ENCODE data around the gene TTC39B.
A peak's percentile ranks its signal among the peaks of the same experiment; 100 is the strongest.

Gene TTC39B

GRCh38 chr9:15268317-15268716, 38.7 kb downstream of the TTC39B start:
- H3K36me3 Mint-ChIP-seq = no peaks in the 10 kb centered on the region
- no peak overlapping the region for H3K4me3 Mint-ChIP-seq
- H3K27me3 Mint-ChIP-seq = no peaks in the 10 kb centered on the region
- no peaks in the 10 kb centered on the region for H3K9me3 Mint-ChIP-seq
- no peak overlapping the region for H3K27ac Mint-ChIP-seq
- peaks cover 5% of the 10 kb centered on the region for H3K4me1 Mint-ChIP-seq
- DNase-seq (ENCODE audit: low spot score in 2 of 2) = no peak
- ATAC-seq (ENCODE audit: low read depth) = no peak

GRCh38 chr9:15264918-15265317, 42.1 kb downstream of the TTC39B start:
- H3K4me1 Mint-ChIP-seq = peaks cover 5% of the 10 kb centered on the region
- ATAC-seq (ENCODE audit: low read depth) (no peak), DNase-seq (ENCODE audit: low spot score in 2 of 2) (no peak)
- no peaks in the 10 kb centered on the region for H3K9me3 Mint-ChIP-seq
- no peak overlapping the region for H3K4me3 Mint-ChIP-seq
- H3K27me3 Mint-ChIP-seq = no peaks in the 10 kb centered on the region
- H3K36me3 Mint-ChIP-seq = no peaks in the 10 kb centered on the region
- H3K27ac Mint-ChIP-seq = no peak overlapping the region

- Mint-ChIP-seq H3K27me3 (no peaks in the 10 kb centered on the region), H3K4me1 (no peaks in the 10 kb centered on the region), H3K4me3 (no peak overlapping the region), H3K27ac (no peak overlapping the region), H3K36me3 (no peaks in the 10 kb centered on the region), H3K9me3 (no peaks in the 10 kb centered on the region)
- ATAC-seq (ENCODE audit: low read depth) (no peak), DNase-seq (ENCODE audit: low spot score in 2 of 2) (no peak)
Observed at GRCh38 chr9:15262581-15262980, 44.4 kb downstream of the TTC39B start.

- no peak for DNase-seq (ENCODE audit: low spot score in 2 of 2)
- ATAC-seq (ENCODE audit: low read depth) = no peak
- H3K27me3 Mint-ChIP-seq = peaks cover 1% of the 10 kb centered on the region
- H3K4me3 Mint-ChIP-seq = no peak overlapping the region
- H3K4me1 Mint-ChIP-seq = no peaks in the 10 kb centered on the region
- no peak overlapping the region for H3K27ac Mint-ChIP-seq
- no peaks in the 10 kb centered on the region for H3K36me3 Mint-ChIP-seq
- H3K9me3 Mint-ChIP-seq = no peaks in the 10 kb centered on the region
Observed at GRCh38 chr9:15256426-15256825, 50.6 kb downstream of the TTC39B start.

GRCh38 chr9:15253786-15254185, 53.2 kb downstream of the TTC39B start:
- no peak overlapping the region for H3K4me3 Mint-ChIP-seq
- no peak overlapping the region for H3K27ac Mint-ChIP-seq
- no peaks in the 10 kb centered on the region for H3K4me1 Mint-ChIP-seq
- DNase-seq (ENCODE audit: low spot score in 2 of 2) (no peak), ATAC-seq (ENCODE audit: low read depth) (no peak)
- H3K36me3 Mint-ChIP-seq = no peaks in the 10 kb centered on the region
- peaks cover 1% of the 10 kb centered on the region for H3K27me3 Mint-ChIP-seq
- no peaks in the 10 kb centered on the region for H3K9me3 Mint-ChIP-seq

GRCh38 chr9:15253197-15253596, 53.8 kb downstream of the TTC39B start:
- Mint-ChIP-seq H3K4me1 (no peaks in the 10 kb centered on the region), H3K36me3 (no peaks in the 10 kb centered on the region), H3K27me3 (peaks cover 1% of the 10 kb centered on the region), H3K4me3 (no peak overlapping the region), H3K9me3 (no peaks in the 10 kb centered on the region), H3K27ac (no peak overlapping the region)
- no peak for ATAC-seq (ENCODE audit: low read depth)
- DNase-seq (ENCODE audit: low spot score in 2 of 2) = no peak

GRCh38 chr9:15249981-15250380, 57.0 kb downstream of the TTC39B start:
- Mint-ChIP-seq H3K4me3 (no peak overlapping the region), H3K27me3 (no peaks in the 10 kb centered on the region), H3K9me3 (no peaks in the 10 kb centered on the region), H3K4me1 (no peaks in the 10 kb centered on the region), H3K27ac (no peak overlapping the region), H3K36me3 (no peaks in the 10 kb centered on the region)
- DNase-seq (ENCODE audit: low spot score in 2 of 2) = no peak
- no peak for ATAC-seq (ENCODE audit: low read depth)

- Mint-ChIP-seq H3K4me3 (no peak overlapping the region), H3K27ac (no peak overlapping the region), H3K4me1 (peaks cover 1% of the 10 kb centered on the region), H3K9me3 (no peaks in the 10 kb centered on the region), H3K36me3 (no peaks in the 10 kb centered on the region), H3K27me3 (no peaks in the 10 kb centered on the region)
- no peak for DNase-seq (ENCODE audit: low spot score in 2 of 2)
- ATAC-seq (ENCODE audit: low read depth) = no peak
Observed at GRCh38 chr9:15249042-15249818, 57.8 kb downstream of the TTC39B start.

GRCh38 chr9:15248621-15249020, 58.4 kb downstream of the TTC39B start:
- Mint-ChIP-seq H3K9me3 (no peaks in the 10 kb centered on the region), H3K4me1 (peaks cover 3% of the 10 kb centered on the region), H3K27me3 (no peaks in the 10 kb centered on the region), H3K4me3 (no peak overlapping the region), H3K27ac (no peak overlapping the region), H3K36me3 (no peaks in the 10 kb centered on the region)
- ATAC-seq (ENCODE audit: low read depth) = no peak
- DNase-seq (ENCODE audit: low spot score in 2 of 2) = no peak

GRCh38 chr9:15248081-15248480, 58.9 kb downstream of the TTC39B start:
- Mint-ChIP-seq H3K4me1 (peaks cover 3% of the 10 kb centered on the region), H3K27ac (no peak overlapping the region), H3K36me3 (no peaks in the 10 kb centered on the region), H3K4me3 (no peak overlapping the region), H3K9me3 (no peaks in the 10 kb centered on the region), H3K27me3 (no peaks in the 10 kb centered on the region)
- DNase-seq (ENCODE audit: low spot score in 2 of 2) = no peak
- ATAC-seq (ENCODE audit: low read depth) = no peak

GRCh38 chr9:15246708-15247107, 60.3 kb downstream of the TTC39B start:
- ATAC-seq (ENCODE audit: low read depth) (no peak), DNase-seq (ENCODE audit: low spot score in 2 of 2) (no peak)
- H3K9me3 Mint-ChIP-seq = no peaks in the 10 kb centered on the region
- no peak overlapping the region for H3K4me3 Mint-ChIP-seq
- H3K4me1 Mint-ChIP-seq = peaks cover 3% of the 10 kb centered on the region
- H3K27ac Mint-ChIP-seq = no peak overlapping the region
- H3K27me3 Mint-ChIP-seq = no peaks in the 10 kb centered on the region
- H3K36me3 Mint-ChIP-seq = no peaks in the 10 kb centered on the region

- ATAC-seq (ENCODE audit: low read depth) (no peak), DNase-seq (ENCODE audit: low spot score in 2 of 2) (no peak)
- no peaks in the 10 kb centered on the region for H3K36me3 Mint-ChIP-seq
- peaks cover 3% of the 10 kb centered on the region for H3K4me1 Mint-ChIP-seq
- H3K27me3 Mint-ChIP-seq = no peaks in the 10 kb centered on the region
- no peaks in the 10 kb centered on the region for H3K9me3 Mint-ChIP-seq
- no peak overlapping the region for H3K27ac Mint-ChIP-seq
- no peak overlapping the region for H3K4me3 Mint-ChIP-seq
Observed at GRCh38 chr9:15246243-15246642, 60.8 kb downstream of the TTC39B start.

GRCh38 chr9:15244001-15244441, 63.0 kb downstream of the TTC39B start:
- DNase-seq (ENCODE audit: low spot score in 2 of 2) = no peak
- Mint-ChIP-seq H3K4me3 (no peak overlapping the region), H3K27ac (no peak overlapping the region), H3K4me1 (peaks cover 8% of the 10 kb centered on the region), H3K9me3 (peaks cover under 1% of the 10 kb centered on the region), H3K27me3 (no peaks in the 10 kb centered on the region), H3K36me3 (peaks cover 2% of the 10 kb centered on the region)
- ATAC-seq (ENCODE audit: low read depth) = no peak

GRCh38 chr9:15243081-15243480, 63.9 kb downstream of the TTC39B start:
- Mint-ChIP-seq H3K27ac (no peak overlapping the region), H3K9me3 (peaks cover 3% of the 10 kb centered on the region), H3K4me3 (no peak overlapping the region), H3K36me3 (peaks cover 5% of the 10 kb centered on the region), H3K27me3 (no peaks in the 10 kb centered on the region), H3K4me1 (peaks cover 8% of the 10 kb centered on the region)
- DNase-seq (ENCODE audit: low spot score in 2 of 2) (no peak), ATAC-seq (ENCODE audit: low read depth) (no peak)

GRCh38 chr9:15240927-15241326, 66.1 kb downstream of the TTC39B start:
- no peak for DNase-seq (ENCODE audit: low spot score in 2 of 2)
- ATAC-seq (ENCODE audit: low read depth) = no peak
- peaks cover 14% of the 10 kb centered on the region for H3K9me3 Mint-ChIP-seq
- H3K4me1 Mint-ChIP-seq = peaks cover 8% of the 10 kb centered on the region
- H3K27me3 Mint-ChIP-seq = no peaks in the 10 kb centered on the region
- peak overlapping the region; percentile 11 for H3K4me3 Mint-ChIP-seq
- no peak overlapping the region for H3K27ac Mint-ChIP-seq
- peaks cover 12% of the 10 kb centered on the region for H3K36me3 Mint-ChIP-seq
